Neural cell (in vitro differentiated cells): ENCODE measurements around the gene RASA4B. TPM values are rescaled to one million over a fixed set of nuclear protein-coding genes. Genes with fewer than 3 reads are reported as not detected.
"Not testable (repeated sequence)": the region's sequence is repeated elsewhere in the genome, so short reads cannot be mapped to it uniquely, and the experiment has no call there.

Source experiments
- H2AFZ ChIP-seq: fragments of 200-600, 300-800 bp; sonication (generic), shearing (Covaris generic); 2 replicates; pipeline ENCODE4 v1.6.0; 2014; ENCODE audit warnings: low read depth, mild to moderate bottlenecking, antibody characterized with exemption, low read length, moderate library complexity
- H3F3A ChIP-seq: fragments of 200-600 bp; shearing (Covaris generic); 2 replicates; pipeline ENCODE4 v1.6.1; 2016; ENCODE audit warnings: mild to moderate bottlenecking, moderate library complexity, mixed read lengths, antibody characterized with exemption, low read length; ENCODE audit not compliant: insufficient read depth, poor library complexity, severe bottlenecking
- H3K27ac ChIP-seq: fragments of 200-600, 300-800 bp; sonication (generic), shearing (Covaris generic); 2 replicates; pipeline ENCODE4 v1.5.1; 2014; ENCODE audit warnings: mild to moderate bottlenecking, low read length, moderate library complexity
- H3K27me3 ChIP-seq: fragments of 300-800, 200-600 bp; sonication (generic), shearing (Covaris generic); 2 replicates; pipeline ENCODE4 v1.6.0; 2014; ENCODE audit warnings: mild to moderate bottlenecking, low read depth, low read length, moderate library complexity; ENCODE audit not compliant: insufficient read depth
- H3K36me3 ChIP-seq: fragments of 300-800, 200-600 bp; sonication (generic), shearing (Covaris generic); 2 replicates; pipeline ENCODE4 v1.5.1; 2014; ENCODE audit warnings: mild to moderate bottlenecking, antibody characterized with exemption, low read length, moderate library complexity; ENCODE audit not compliant: insufficient read depth
- H3K4me2 ChIP-seq: fragments of 300-800, 200-600 bp; sonication (generic), shearing (Covaris generic); 2 replicates; pipeline ENCODE4 v1.6.0; 2014; ENCODE audit warnings: mild to moderate bottlenecking, low read length
- H3K4me3 ChIP-seq: fragments of 300-800, 200-600 bp; sonication (generic), shearing (Covaris generic); 2 replicates; pipeline ENCODE4 v1.5.1; 2014; ENCODE audit warnings: mild to moderate bottlenecking, low read length, moderate library complexity
- H3K79me2 ChIP-seq: fragments of 200-600 bp; shearing (Covaris generic); replicated peaks from 2 replicates; pipeline ENCODE4 v1.6.0; 2014; ENCODE audit warnings: mild to moderate bottlenecking, low read length, moderate library complexity; ENCODE audit not compliant: insufficient read depth
- H3K9ac ChIP-seq: fragments of 300-800, 200-600 bp; sonication (generic), shearing (Covaris generic); 2 replicates; pipeline ENCODE4 v1.6.1; 2016; ENCODE audit warnings: mild to moderate bottlenecking, low read length, mixed read lengths
- H3K9me2 ChIP-seq: fragments of 200-600 bp; shearing (Covaris generic); 2 replicates; pipeline ENCODE4 v1.6.1; 2016; ENCODE audit warnings: mild to moderate bottlenecking, low read length, mixed read lengths; ENCODE audit not compliant: insufficient read depth
- H3K9me3 ChIP-seq: fragments of 200-600, 300-800 bp; sonication (generic), shearing (Covaris generic); 2 replicates; pipeline ENCODE4 v1.6.1; 2016; ENCODE audit warnings: mild to moderate bottlenecking, mixed run types, low read length, moderate library complexity, mixed read lengths
- H4K20me1 ChIP-seq: fragments of 200-600 bp; shearing (Covaris generic); 2 replicates; pipeline ENCODE4 v1.6.1; 2016; ENCODE audit warnings: mild to moderate bottlenecking, mixed run types; ENCODE audit not compliant: insufficient read depth
- CTCF ChIP-seq: fragments of 450-650 bp; IDR thresholded peaks from 2 replicates; pipeline ENCODE4 v1.5.1; 2014; ENCODE audit warnings: antibody characterized with exemption, mild to moderate bottlenecking, moderate library complexity; ENCODE audit not compliant: poor library complexity, severe bottlenecking
- RAD21 ChIP-seq: fragments of 450-650 bp; conservative IDR thresholded peaks from 2 replicates; pipeline ENCODE4 v1.6.1; 2014; ENCODE audit warnings: antibody characterized with exemption, mild to moderate bottlenecking, moderate library complexity
- SMC3 ChIP-seq: fragments of 450-650 bp; conservative IDR thresholded peaks from 2 replicates; pipeline ENCODE4 v1.6.1; 2014; ENCODE audit warnings: antibody characterized with exemption, mild to moderate bottlenecking, moderate library complexity; ENCODE audit not compliant: poor library complexity
- polyA plus RNA-seq: library from polyadenylated mRNA; depleted of rRNA; stranded (reverse); fragments of >200 nt; gene quantifications from 2 replicates; pipeline ENCODE4 v1.2.3, GENCODE V29; 2014

Gene RASA4B
- polyA plus RNA-seq, 1 donor from 2014 or later = 31.9 TPM

- H3K9me3 ChIP-seq, H4K20me1 ChIP-seq, H3K9me2 ChIP-seq: not testable (repeated sequence)
Measured at GRCh38 chr7:102493220-102493935, 24.2 kb downstream of the RASA4B start.

GRCh38 chr7:102490529-102491075 lies 27.0 kb downstream of the RASA4B start:
- H3K9me2 ChIP-seq, H3K36me3 ChIP-seq, H3K79me2 ChIP-seq, H3K9ac ChIP-seq, H3F3A ChIP-seq, H3K27ac ChIP-seq, H2AFZ ChIP-seq, H3K4me2 ChIP-seq, H3K4me3 ChIP-seq, H3K9me3 ChIP-seq, H3K27me3 ChIP-seq, H4K20me1 ChIP-seq: not testable (repeated sequence)

More at GRCh38 chr7:102493220-102493935, 24.2 kb downstream of the RASA4B start:
- H3F3A ChIP-seq, H2AFZ ChIP-seq, H3K9ac ChIP-seq, H3K27me3 ChIP-seq, H3K4me2 ChIP-seq, H3K79me2 ChIP-seq, H3K4me3 ChIP-seq, H3K27ac ChIP-seq, H3K36me3 ChIP-seq: not testable (repeated sequence)

GRCh38 chr7:102484317-102484716 lies 33.3 kb downstream of the RASA4B start:
- not testable (repeated sequence) for H3K27ac ChIP-seq, H4K20me1 ChIP-seq, H3K9me2 ChIP-seq, H3K4me3 ChIP-seq, H3K9me3 ChIP-seq, H3F3A ChIP-seq, H3K36me3 ChIP-seq, H3K27me3 ChIP-seq, H2AFZ ChIP-seq, H3K4me2 ChIP-seq, H3K9ac ChIP-seq, H3K79me2 ChIP-seq

GRCh38 chr7:102481962-102482361 lies 35.6 kb downstream of the RASA4B start:
- H3K4me2 ChIP-seq, H3K9ac ChIP-seq, H3K36me3 ChIP-seq: not testable (repeated sequence)

GRCh38 chr7:102479982-102480637 lies 37.5 kb downstream of the RASA4B start:
- peak; percentile 55 for TF ChIP-seq RAD21
- TF ChIP-seq CTCF = peak; percentile 63
- peak; percentile 52 for TF ChIP-seq SMC3
- H3K4me2 ChIP-seq, H3K79me2 ChIP-seq, H3K9me3 ChIP-seq, H3K9ac ChIP-seq, H3F3A ChIP-seq, H3K27me3 ChIP-seq, H4K20me1 ChIP-seq, H3K36me3 ChIP-seq, H3K27ac ChIP-seq, H3K4me3 ChIP-seq, H2AFZ ChIP-seq, H3K9me2 ChIP-seq: not testable (repeated sequence)

More at GRCh38 chr7:102481962-102482361, 35.6 kb downstream of the RASA4B start:
- H4K20me1 ChIP-seq, H2AFZ ChIP-seq, H3F3A ChIP-seq, H3K27ac ChIP-seq, H3K9me3 ChIP-seq, H3K27me3 ChIP-seq, H3K79me2 ChIP-seq, H3K9me2 ChIP-seq, H3K4me3 ChIP-seq: not testable (repeated sequence)

GRCh38 chr7:102479209-102479584 lies 38.4 kb downstream of the RASA4B start:
- not testable (repeated sequence) for H3K4me2 ChIP-seq, H3K27me3 ChIP-seq, H3K4me3 ChIP-seq

More at GRCh38 chr7:102479209-102479584, 38.4 kb downstream of the RASA4B start:
- H3K9ac ChIP-seq, H2AFZ ChIP-seq, H3K36me3 ChIP-seq, H3K27ac ChIP-seq, H3K9me3 ChIP-seq, H3K9me2 ChIP-seq, H3F3A ChIP-seq, H4K20me1 ChIP-seq, H3K79me2 ChIP-seq: not testable (repeated sequence)
